NCI-H1048 (cell line): ENCODE measurements around the gene TMPRSS11E.
A peak's percentile ranks its signal among the peaks of the same experiment; 100 is the strongest.
"Not testable (repeated sequence)": the region's sequence is repeated elsewhere in the genome, so short reads cannot be mapped to it uniquely, and the experiment has no call there.

Experiments
- DNase-seq: peaks from one replicate; lab custom pipeline; 2025; lab: John Stamatoyannopoulos, UW

TMPRSS11E gene

GRCh38 chr4:68462691-68463090 is 15.4 kb downstream of the TMPRSS11E start:
- no peak for DNase-seq

- no peak for DNase-seq
Observed at GRCh38 chr4:68463796-68464195, 16.5 kb downstream of the TMPRSS11E start.

- no peak for DNase-seq
Observed at GRCh38 chr4:68465058-68465457, 17.8 kb downstream of the TMPRSS11E start.

GRCh38 chr4:68466185-68466584 is 18.9 kb downstream of the TMPRSS11E start:
- DNase-seq: no peak

- no peak for DNase-seq
Observed at GRCh38 chr4:68466751-68467150, 19.5 kb downstream of the TMPRSS11E start.

- no peak for DNase-seq
Observed at GRCh38 chr4:68469482-68469881, 22.2 kb downstream of the TMPRSS11E start.

- DNase-seq: no peak
Observed at GRCh38 chr4:68476191-68476590, 28.9 kb downstream of the TMPRSS11E start.

- DNase-seq: no peak
Observed at GRCh38 chr4:68489338-68489737, 42.1 kb downstream of the TMPRSS11E start.

GRCh38 chr4:68490826-68491457 is 43.7 kb downstream of the TMPRSS11E start:
- DNase-seq: no peak

GRCh38 chr4:68494688-68495087 is 47.4 kb downstream of the TMPRSS11E start:
- DNase-seq: no peak

GRCh38 chr4:68498413-68499007 is 51.2 kb downstream of the TMPRSS11E start:
- DNase-seq: peak; percentile 25

- DNase-seq: no peak
Observed at GRCh38 chr4:68499021-68499420, 51.8 kb downstream of the TMPRSS11E start.

- not testable (repeated sequence) for DNase-seq
Observed at GRCh38 chr4:68503462-68503861, 56.2 kb downstream of the TMPRSS11E start.

- not testable (repeated sequence) for DNase-seq
Observed at GRCh38 chr4:68504836-68505235, 57.6 kb downstream of the TMPRSS11E start.

- DNase-seq: not testable (repeated sequence)
Observed at GRCh38 chr4:68505452-68505851, 58.2 kb downstream of the TMPRSS11E start.

GRCh38 chr4:68518889-68519288 is 71.6 kb downstream of the TMPRSS11E start:
- no peak for DNase-seq

GRCh38 chr4:68520985-68521384 is 73.7 kb downstream of the TMPRSS11E start:
- no peak for DNase-seq

- DNase-seq: not testable (repeated sequence)
Observed at GRCh38 chr4:68522232-68522631, 75.0 kb downstream of the TMPRSS11E start.

- no peak for DNase-seq
Observed at GRCh38 chr4:68535974-68536373, 88.7 kb downstream of the TMPRSS11E start.

GRCh38 chr4:68536375-68536774 is 89.1 kb downstream of the TMPRSS11E start:
- DNase-seq: no peak

- not testable (repeated sequence) for DNase-seq
Observed at GRCh38 chr4:68542742-68543141, 95.5 kb downstream of the TMPRSS11E start.
